Measurements from ENCODE around the gene ACOT12.

DNA sequence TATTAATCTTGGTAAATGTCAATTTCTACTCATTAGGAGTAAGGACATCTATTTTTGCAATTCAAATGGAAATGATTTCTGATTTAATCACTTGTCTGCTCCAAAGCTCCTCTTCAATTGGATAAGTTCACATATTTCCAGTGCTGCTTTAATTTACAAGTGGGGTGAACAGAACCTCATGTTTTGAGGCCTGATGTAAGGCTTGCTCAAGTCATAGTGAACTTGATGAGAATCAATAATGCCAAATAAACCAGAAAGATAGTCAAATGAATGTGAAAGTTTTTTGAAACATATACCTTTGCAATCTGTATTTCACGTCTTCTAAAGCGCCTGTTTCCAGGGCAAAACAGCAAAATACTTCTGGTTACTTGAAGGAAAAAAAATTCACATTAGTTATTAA, 15.4 kb upstream of the ACOT12 start:
- TF ChIP-seq POLR2A (IDR thresholded peaks at IDR 0.05), result no peak
- TF ChIP-seq CTCF (IDR thresholded peaks at IDR 0.05), result no peak

Data from Peyer's patch (tissue), 4 donors.